ENCODE results near the gene MNT. TPM values are rescaled to one million over a fixed set of nuclear protein-coding genes. Genes with fewer than 3 reads are reported as not detected.

The MNT gene
- total RNA-seq, 2 donors from 2014 or later, result 23.4 to 31.9 TPM

GRCh38 chr17:2379489-2380225 lies 21.2 kb downstream of the MNT start:
- no peak for DNase-seq (ENCODE audit: low spot score in 2 of 2)
- no peaks in the 10 kb centered on the region for H3K9me3 Mint-ChIP-seq
- H3K27ac Mint-ChIP-seq, result peak overlapping the region in 1 of 2 donors; percentile 44
- H3K36me3 Mint-ChIP-seq, result no peaks in the 10 kb centered on the region
- no peak for ATAC-seq

- ATAC-seq, result no peak
- DNase-seq (ENCODE audit: low spot score in 2 of 2), result no peak
- no peaks in the 10 kb centered on the region for H3K9me3 Mint-ChIP-seq
- H3K36me3 Mint-ChIP-seq, result no peaks in the 10 kb centered on the region
- peak overlapping the region in 1 of 2 donors; percentile 85 for H3K27ac Mint-ChIP-seq
These were observed 22.0 kb downstream of the MNT start for GRCh38 chr17:2378905-2379304.

- H3K36me3 Mint-ChIP-seq, result no peaks in the 10 kb centered on the region
- DNase-seq (ENCODE audit: low spot score in 2 of 2) (no peak), ATAC-seq (no peak)
- no peaks in the 10 kb centered on the region for H3K9me3 Mint-ChIP-seq
- no peak overlapping the region for H3K27ac Mint-ChIP-seq
These were observed 23.2 kb downstream of the MNT start for GRCh38 chr17:2377659-2378058.

GRCh38 chr17:2376107-2376506 lies 24.8 kb downstream of the MNT start:
- H3K9me3 Mint-ChIP-seq, result no peaks in the 10 kb centered on the region
- H3K36me3 Mint-ChIP-seq, result no peaks in the 10 kb centered on the region
- no peak for DNase-seq (ENCODE audit: low spot score in 2 of 2)
- no peak for ATAC-seq
- H3K27ac Mint-ChIP-seq, result no peak overlapping the region

GRCh38 chr17:2375406-2375805 lies 25.5 kb downstream of the MNT start:
- Mint-ChIP-seq H3K27ac (no peak overlapping the region), H3K36me3 (no peaks in the 10 kb centered on the region), H3K9me3 (no peaks in the 10 kb centered on the region)
- DNase-seq (ENCODE audit: low spot score in 2 of 2), result no peak
- no peak for ATAC-seq

- H3K9me3 Mint-ChIP-seq, result no peaks in the 10 kb centered on the region
- DNase-seq (ENCODE audit: low spot score in 2 of 2) (no peak), ATAC-seq (no peak)
- no peaks in the 10 kb centered on the region for H3K36me3 Mint-ChIP-seq
- H3K27ac Mint-ChIP-seq, result peak overlapping the region in 1 of 2 donors; percentile 76
These were observed 26.1 kb downstream of the MNT start for GRCh38 chr17:2374549-2375285.

- Mint-ChIP-seq H3K9me3 (no peaks in the 10 kb centered on the region), H3K36me3 (no peaks in the 10 kb centered on the region), H3K27ac (no peak overlapping the region)
- DNase-seq (ENCODE audit: low spot score in 2 of 2) (no peak), ATAC-seq (no peak)
These were observed 27.7 kb downstream of the MNT start for GRCh38 chr17:2373179-2373578.

- DNase-seq (ENCODE audit: low spot score in 2 of 2) (no peak), ATAC-seq (no peak)
- Mint-ChIP-seq H3K9me3 (no peaks in the 10 kb centered on the region), H3K36me3 (no peaks in the 10 kb centered on the region), H3K27ac (no peak overlapping the region)
These were observed 28.2 kb downstream of the MNT start for GRCh38 chr17:2372681-2373080.

GRCh38 chr17:2372180-2372579 lies 28.7 kb downstream of the MNT start:
- H3K9me3 Mint-ChIP-seq, result no peaks in the 10 kb centered on the region
- no peak overlapping the region for H3K27ac Mint-ChIP-seq
- no peak for ATAC-seq
- H3K36me3 Mint-ChIP-seq, result no peaks in the 10 kb centered on the region
- DNase-seq (ENCODE audit: low spot score in 2 of 2), result no peak

GRCh38 chr17:2371183-2372130 lies 29.4 kb downstream of the MNT start:
- peak overlapping the region; percentile 9 to 77 for H3K27ac Mint-ChIP-seq
- no peak for ATAC-seq
- DNase-seq (ENCODE audit: low spot score in 2 of 2), result no peak
- H3K9me3 Mint-ChIP-seq, result no peaks in the 10 kb centered on the region
- H3K36me3 Mint-ChIP-seq, result no peaks in the 10 kb centered on the region

GRCh38 chr17:2370211-2370589 lies 30.7 kb downstream of the MNT start:
- Mint-ChIP-seq H3K36me3 (no peaks in the 10 kb centered on the region), H3K9me3 (no peaks in the 10 kb centered on the region), H3K27ac (no peak overlapping the region)
- DNase-seq (ENCODE audit: low spot score in 2 of 2), result no peak
- peak in 1 of 2 donors; percentile 8 for ATAC-seq

- no peaks in the 10 kb centered on the region for H3K9me3 Mint-ChIP-seq
- no peak overlapping the region for H3K27ac Mint-ChIP-seq
- DNase-seq (ENCODE audit: low spot score in 2 of 2) (no peak), ATAC-seq (no peak)
- H3K36me3 Mint-ChIP-seq, result no peaks in the 10 kb centered on the region
These were observed 31.2 kb downstream of the MNT start for GRCh38 chr17:2369551-2370210.

- no peaks in the 10 kb centered on the region for H3K9me3 Mint-ChIP-seq
- DNase-seq (ENCODE audit: low spot score in 2 of 2), result no peak
- H3K27ac Mint-ChIP-seq, result peak overlapping the region in 1 of 2 donors; percentile 74
- H3K36me3 Mint-ChIP-seq, result no peaks in the 10 kb centered on the region
- ATAC-seq, result no peak
These were observed 31.8 kb downstream of the MNT start for GRCh38 chr17:2369039-2369438.

- Mint-ChIP-seq H3K36me3 (no peaks in the 10 kb centered on the region), H3K27ac (no peak overlapping the region), H3K9me3 (no peaks in the 10 kb centered on the region)
- ATAC-seq (no peak), DNase-seq (ENCODE audit: low spot score in 2 of 2) (no peak)
These were observed 32.5 kb downstream of the MNT start for GRCh38 chr17:2368359-2368758.

- DNase-seq (ENCODE audit: low spot score in 2 of 2) (no peak), ATAC-seq (no peak)
- H3K27ac Mint-ChIP-seq, result no peak overlapping the region
- no peaks in the 10 kb centered on the region for H3K9me3 Mint-ChIP-seq
- H3K36me3 Mint-ChIP-seq, result no peaks in the 10 kb centered on the region
These were observed 33.9 kb downstream of the MNT start for GRCh38 chr17:2366747-2367494.

GRCh38 chr17:2365132-2365531 lies 35.7 kb downstream of the MNT start:
- Mint-ChIP-seq H3K9me3 (no peaks in the 10 kb centered on the region), H3K27ac (no peak overlapping the region), H3K36me3 (no peaks in the 10 kb centered on the region)
- DNase-seq (ENCODE audit: low spot score in 2 of 2) (no peak), ATAC-seq (no peak)
